Right lobe of liver (tissue), 4 donors: Measurements from ENCODE around the gene SLC24A4.

Source experiments
- CTCF ChIP-seq, 4 donors: fragments of 200-600 bp in 3 of 4; fragments of 450-650 bp in 1 of 4; IDR thresholded peaks; one replicate each; pipeline versions ENCODE4 v1.5.1 to v1.8.0; 2016 to 2022; ENCODE audit warnings: antibody characterized with exemption in 4 of 4, mild to moderate bottlenecking in 2 of 4
- POLR2A ChIP-seq: fragments of 450-650 bp; IDR thresholded peaks from one replicate; pipeline ENCODE4 v1.6.1; 2017; ENCODE audit warnings: antibody characterized with exemption, mild to moderate bottlenecking
- donor health status: DM: no; HTN: no; CAD: no.
- donor health status: DM: no; HTN: no; CAD: no.
- donor health status: DM: no; HTN: yes; CAD: no.

- TF ChIP-seq CTCF (IDR thresholded peaks at IDR 0.05) (no peak), POLR2A (no peak)
Measured at GRCh38 chr14:92397953-92398564, 75.1 kb downstream of the SLC24A4 start.
